Adipose tissue (tissue), 3 donors: ENCODE measurements around the gene BRSK1. TPM values are rescaled to one million over a fixed set of nuclear protein-coding genes. Genes with fewer than 3 reads are reported as not detected.

Experiments
- H3K27ac ChIP-seq: one replicate; pipeline ENCODE4 v1.5.1; 2013; ENCODE audit warnings: low read depth, low read length
- WGBS, 3 donors: extraction: QIAGEN DNeasy Blood & Tissue Kit; methylation state at CpG; one replicate each; pipeline ENCODE4 v1.1.7; 2013; 5-methylcytosine and 5-hydroxymethylcytosine counted together
- polyA plus RNA-seq, 3 donors: library from polyadenylated mRNA; stranded (reverse); fragments of 200-250 nt; gene quantifications; one replicate each; pipeline ENCODE4 v1.2.3, GENCODE V29; 2013
- donor health status: healthy with polysubstance abuse.
- donor health status: Bipolar disorder and iron deficiency.
- donor health status: healthy.

BRSK1 gene
- 1 to 10 TPM in 1 of 3 donors, under 1 TPM in 2; 0.36 to 1.0 (median 0.79) TPM for polyA plus RNA-seq

- H3K27ac ChIP-seq = no peak within 1 kb of the TSS
- WGBS, 3 donors = 5 to 18% (median 17%) methylated on average over 7 to 41 of the region's 44 CpGs
Measured at GRCh38 chr19:55283548-55284377, at the start of gene BRSK1. Gene BRSK1 (plus strand): TSS chr19:55283997. CDS start chr19:55284443, 446 bp downstream.

GRCh38 chr19:55238030-55238429 is 45.8 kb upstream of the BRSK1 start:
- 91 to 96% (median 93%) methylated on average over 8 of the region's 8 CpGs for WGBS, 3 donors
- no peak overlapping the region for H3K27ac ChIP-seq

- 93 to 96% (median 94%) methylated on average over 12 of the region's 12 CpGs for WGBS, 3 donors
Measured at GRCh38 chr19:55239004-55239403, 44.8 kb upstream of the BRSK1 start.

GRCh38 chr19:55240713-55241020 is 43.1 kb upstream of the BRSK1 start:
- 89 to 97% (median 90%) methylated on average over 6 of the region's 6 CpGs for WGBS, 3 donors

More at GRCh38 chr19:55239004-55239403, 44.8 kb upstream of the BRSK1 start:
- no peak overlapping the region for H3K27ac ChIP-seq

GRCh38 chr19:55241143-55241934 is 42.5 kb upstream of the BRSK1 start:
- WGBS, 3 donors = 94 to 95% (median 95%) methylated on average over 30 to 37 of the region's 37 CpGs
- H3K27ac ChIP-seq = no peak overlapping the region

More at GRCh38 chr19:55240713-55241020, 43.1 kb upstream of the BRSK1 start:
- no peak overlapping the region for H3K27ac ChIP-seq

- H3K27ac ChIP-seq = no peak overlapping the region
- 89 to 94% (median 90%) methylated on average over 16 of the region's 16 CpGs for WGBS, 3 donors
Measured at GRCh38 chr19:55241935-55242464, 41.8 kb upstream of the BRSK1 start.

GRCh38 chr19:55242517-55242916 is 41.3 kb upstream of the BRSK1 start:
- H3K27ac ChIP-seq = no peak overlapping the region
- 76 to 78% (median 77%) methylated on average over 7 of the region's 7 CpGs for WGBS, 3 donors

- no peak overlapping the region for H3K27ac ChIP-seq
- 83 to 91% (median 89%) methylated on average over 12 of the region's 12 CpGs for WGBS, 3 donors
Measured at GRCh38 chr19:55244004-55244680, 39.7 kb upstream of the BRSK1 start.

- 92 to 94% (median 94%) methylated on average over 18 to 23 of the region's 23 CpGs for WGBS, 3 donors
- H3K27ac ChIP-seq = no peak overlapping the region
Measured at GRCh38 chr19:55245236-55245904, 38.4 kb upstream of the BRSK1 start.

GRCh38 chr19:55246462-55247451 is 37.0 kb upstream of the BRSK1 start:
- H3K27ac ChIP-seq = no peak overlapping the region
- WGBS, 3 donors = 90 to 93% (median 91%) methylated on average over 35 to 40 of the region's 40 CpGs

GRCh38 chr19:55247621-55248099 is 36.1 kb upstream of the BRSK1 start:
- 22 to 53% (median 26%) methylated on average over 8 to 10 of the region's 10 CpGs for WGBS, 3 donors
- no peak overlapping the region for H3K27ac ChIP-seq

GRCh38 chr19:55248166-55248675 is 35.6 kb upstream of the BRSK1 start:
- H3K27ac ChIP-seq = no peak overlapping the region
- 73 to 78% (median 78%) methylated on average over 10 of the region's 10 CpGs for WGBS, 3 donors

GRCh38 chr19:55248704-55249103 is 35.1 kb upstream of the BRSK1 start:
- 73 to 82% (median 79%) methylated on average over 9 of the region's 9 CpGs for WGBS, 3 donors
- no peak overlapping the region for H3K27ac ChIP-seq

GRCh38 chr19:55249841-55250240 is 34.0 kb upstream of the BRSK1 start:
- WGBS, 3 donors = 88 to 90% (median 89%) methylated on average over 11 of the region's 11 CpGs
- no peak overlapping the region for H3K27ac ChIP-seq

- no peak overlapping the region for H3K27ac ChIP-seq
- WGBS, 3 donors = 89 to 94% (median 91%) methylated on average over 18 of the region's 18 CpGs
Measured at GRCh38 chr19:55250262-55251036, 33.3 kb upstream of the BRSK1 start.
